D721Med (cell line): ENCODE data around the gene SH3BP1.
"Not testable (repeated sequence)": the region's sequence is repeated elsewhere in the genome, so short reads cannot be mapped to it uniquely, and the experiment has no call there.

Source experiments
- DNase-seq: peaks from one replicate; pipeline ENCODE4 v3.0.0; 2011; ENCODE audit warnings: low spot score; ENCODE audit not compliant: insufficient read length
- FAIRE-seq: peaks from 2 replicates; lab custom pipeline; 2011; peaks lifted over from hg19 to GRCh38; lab: Jason Lieb, UNC
- TF ChIP-seq, protein P1 (sequence below): IDR thresholded peaks from 2 replicates; pipeline ENCODE4 v1.5.1; 2012; ENCODE audit warnings: mild to moderate bottlenecking, control low read depth; ENCODE audit not compliant: insufficient read depth; ENCODE audit errors: missing control alignments

The SH3BP1 gene, protein sequence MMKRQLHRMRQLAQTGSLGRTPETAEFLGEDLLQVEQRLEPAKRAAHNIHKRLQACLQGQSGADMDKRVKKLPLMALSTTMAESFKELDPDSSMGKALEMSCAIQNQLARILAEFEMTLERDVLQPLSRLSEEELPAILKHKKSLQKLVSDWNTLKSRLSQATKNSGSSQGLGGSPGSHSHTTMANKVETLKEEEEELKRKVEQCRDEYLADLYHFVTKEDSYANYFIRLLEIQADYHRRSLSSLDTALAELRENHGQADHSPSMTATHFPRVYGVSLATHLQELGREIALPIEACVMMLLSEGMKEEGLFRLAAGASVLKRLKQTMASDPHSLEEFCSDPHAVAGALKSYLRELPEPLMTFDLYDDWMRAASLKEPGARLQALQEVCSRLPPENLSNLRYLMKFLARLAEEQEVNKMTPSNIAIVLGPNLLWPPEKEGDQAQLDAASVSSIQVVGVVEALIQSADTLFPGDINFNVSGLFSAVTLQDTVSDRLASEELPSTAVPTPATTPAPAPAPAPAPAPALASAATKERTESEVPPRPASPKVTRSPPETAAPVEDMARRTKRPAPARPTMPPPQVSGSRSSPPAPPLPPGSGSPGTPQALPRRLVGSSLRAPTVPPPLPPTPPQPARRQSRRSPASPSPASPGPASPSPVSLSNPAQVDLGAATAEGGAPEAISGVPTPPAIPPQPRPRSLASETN

DNA sequence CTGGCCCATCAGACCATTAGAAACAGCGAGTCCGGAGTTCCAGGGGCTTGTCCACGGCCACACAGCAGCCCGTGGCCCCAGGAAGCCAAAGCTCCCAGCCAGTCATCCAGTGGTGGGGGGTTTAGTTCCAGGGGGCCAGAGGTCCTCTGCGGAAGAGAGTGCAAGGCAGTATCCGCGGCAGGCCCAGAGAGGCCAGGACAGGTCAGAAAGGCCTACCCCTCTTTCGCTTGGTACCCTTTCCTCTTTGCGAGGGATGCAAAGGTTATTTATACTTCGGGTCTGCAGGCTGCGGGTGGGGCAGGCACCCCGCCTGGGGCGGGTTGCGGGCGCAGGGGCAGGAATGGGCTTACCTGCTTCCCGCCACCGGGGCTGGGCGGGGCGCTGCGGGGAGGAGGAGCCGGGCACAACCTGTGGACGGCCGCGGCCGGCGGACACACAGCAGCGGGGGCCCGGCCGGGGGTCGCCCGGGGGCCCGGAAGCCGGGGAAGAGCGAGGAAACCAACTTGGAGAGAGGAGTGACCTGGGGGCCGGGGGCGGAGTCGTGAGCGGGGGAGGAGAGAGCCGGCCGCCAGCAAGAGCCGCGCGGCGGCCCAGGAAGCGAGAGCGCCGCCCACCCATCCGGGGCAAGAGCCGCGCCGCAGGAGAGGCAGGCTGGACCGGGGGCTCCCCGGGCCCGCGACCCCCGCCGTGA lies at the start of gene SH3BP1:
TSS of gene SH3BP1 (plus strand) at position 600 of the 691 bp plus-strand sequence. CDS start 119 bp downstream, outside the sequence.
- no peak for DNase-seq

DNA sequence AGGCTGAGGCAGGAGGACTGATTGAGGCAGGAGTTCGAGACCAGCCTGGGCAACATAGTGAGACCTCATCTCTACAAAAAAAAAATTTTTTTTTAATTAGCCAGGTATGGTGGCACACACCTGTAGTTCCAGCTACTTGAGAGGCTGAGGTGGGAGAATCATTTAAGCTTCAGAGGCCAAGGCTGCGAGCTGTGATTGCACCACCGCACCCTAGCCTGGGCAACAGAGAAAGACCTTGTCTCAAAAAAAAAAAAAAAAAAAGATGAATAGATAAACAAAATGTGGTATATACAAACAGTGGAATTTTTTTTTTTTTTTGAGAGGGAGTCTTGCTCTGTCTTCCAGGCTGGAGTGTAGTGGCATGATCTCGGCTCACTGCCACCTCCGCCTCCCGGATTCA lies 48.4 kb upstream of the SH3BP1 start:
- FAIRE-seq, DNase-seq: not testable (repeated sequence)

More for the DNA sequence above, at the start of gene SH3BP1:
- TF ChIP-seq, protein P1, sequence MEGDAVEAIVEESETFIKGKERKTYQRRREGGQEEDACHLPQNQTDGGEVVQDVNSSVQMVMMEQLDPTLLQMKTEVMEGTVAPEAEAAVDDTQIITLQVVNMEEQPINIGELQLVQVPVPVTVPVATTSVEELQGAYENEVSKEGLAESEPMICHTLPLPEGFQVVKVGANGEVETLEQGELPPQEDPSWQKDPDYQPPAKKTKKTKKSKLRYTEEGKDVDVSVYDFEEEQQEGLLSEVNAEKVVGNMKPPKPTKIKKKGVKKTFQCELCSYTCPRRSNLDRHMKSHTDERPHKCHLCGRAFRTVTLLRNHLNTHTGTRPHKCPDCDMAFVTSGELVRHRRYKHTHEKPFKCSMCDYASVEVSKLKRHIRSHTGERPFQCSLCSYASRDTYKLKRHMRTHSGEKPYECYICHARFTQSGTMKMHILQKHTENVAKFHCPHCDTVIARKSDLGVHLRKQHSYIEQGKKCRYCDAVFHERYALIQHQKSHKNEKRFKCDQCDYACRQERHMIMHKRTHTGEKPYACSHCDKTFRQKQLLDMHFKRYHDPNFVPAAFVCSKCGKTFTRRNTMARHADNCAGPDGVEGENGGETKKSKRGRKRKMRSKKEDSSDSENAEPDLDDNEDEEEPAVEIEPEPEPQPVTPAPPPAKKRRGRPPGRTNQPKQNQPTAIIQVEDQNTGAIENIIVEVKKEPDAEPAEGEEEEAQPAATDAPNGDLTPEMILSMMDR: no peak
- no peak for FAIRE-seq

DNA sequence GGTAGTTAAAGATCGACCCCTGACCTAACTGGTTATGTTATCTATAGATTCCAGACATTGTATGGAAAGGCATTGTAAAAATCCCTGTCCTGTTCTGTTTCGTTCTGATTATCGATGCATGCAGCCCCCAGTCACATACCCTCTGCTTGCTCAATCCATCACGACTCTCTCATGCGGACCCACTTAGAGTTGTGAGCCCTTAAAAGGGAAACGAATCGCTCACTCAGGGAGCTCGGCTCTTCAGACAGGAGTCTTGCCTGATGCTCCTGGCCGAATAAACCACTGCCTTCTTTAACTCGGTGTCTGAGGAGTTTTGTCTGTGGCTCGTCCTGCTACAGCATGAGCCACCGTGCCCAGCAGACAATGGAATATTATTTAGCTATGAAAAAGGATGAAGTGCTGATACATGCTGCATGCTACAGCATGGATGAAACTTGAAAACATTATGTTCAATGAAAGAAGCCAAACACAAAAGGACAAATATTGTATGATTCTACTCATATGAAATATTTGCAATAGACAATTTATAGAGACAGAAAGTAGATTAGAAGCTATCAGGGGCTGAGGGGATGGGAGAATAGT lies 47.6 kb upstream of the SH3BP1 start:
- no peak for DNase-seq
- TF ChIP-seq, protein P1: no peak
- FAIRE-seq: no peak

DNA sequence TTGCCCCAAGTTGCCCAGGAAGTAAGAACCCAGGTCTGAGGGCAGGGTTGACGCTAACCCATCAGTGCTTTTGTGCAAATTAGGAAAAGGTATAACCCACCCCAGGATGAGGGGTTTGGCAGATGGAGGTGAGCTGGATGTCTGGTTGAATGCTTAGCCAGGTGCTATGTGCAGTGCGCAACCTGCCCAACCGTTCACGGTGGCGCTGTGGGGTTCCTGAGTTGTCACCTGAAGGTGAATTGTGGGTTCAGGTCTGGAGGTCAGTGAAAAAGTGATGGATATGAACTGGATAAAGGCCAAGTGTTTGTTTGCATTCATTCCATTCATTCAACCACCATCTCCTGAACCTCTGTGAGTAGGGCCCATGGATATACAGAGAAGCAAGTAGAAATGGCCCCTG lies 45.2 kb upstream of the SH3BP1 start:
- DNase-seq (no peak), FAIRE-seq (no peak)
- TF ChIP-seq, protein P1: no peak

DNA sequence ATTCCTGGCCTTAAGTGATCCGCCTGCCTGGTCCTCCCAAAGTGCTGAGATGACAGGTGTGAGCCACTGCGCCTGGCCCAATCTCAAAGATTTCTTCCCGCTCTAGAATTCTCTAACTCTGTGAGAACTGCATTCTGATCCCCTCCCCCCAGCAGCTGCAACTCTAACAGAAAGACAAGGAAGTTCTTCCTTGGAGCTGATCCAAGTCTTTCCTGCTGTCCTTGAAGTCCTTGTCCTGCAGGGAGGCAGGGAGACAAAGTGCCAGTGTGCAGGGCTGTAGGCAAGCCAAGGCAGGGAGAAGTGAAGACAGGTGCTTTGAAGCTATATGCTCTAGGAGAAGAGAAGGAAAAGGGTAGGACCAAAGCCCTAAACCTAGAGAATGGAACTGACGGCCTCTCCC lies 40.3 kb upstream of the SH3BP1 start:
- no peak for DNase-seq
- TF ChIP-seq, protein P1: no peak
- no peak for FAIRE-seq

DNA sequence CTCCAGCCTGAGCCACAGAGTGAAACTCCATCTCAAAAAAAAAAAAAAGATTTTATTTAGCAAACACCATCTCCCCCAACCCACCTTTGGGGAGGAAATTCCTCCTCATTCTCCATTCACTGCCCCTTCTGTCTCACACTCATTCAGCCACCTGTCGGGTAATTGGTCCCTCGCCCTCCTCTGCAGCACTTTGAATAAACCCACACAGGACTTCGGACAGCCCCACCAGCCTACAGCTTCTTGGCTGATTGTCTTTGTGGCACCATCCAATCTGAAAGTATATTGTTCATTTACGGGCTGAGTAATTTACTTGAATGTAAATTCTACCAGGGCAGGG lies 38.3 kb upstream of the SH3BP1 start:
- TF ChIP-seq, protein P1: no peak
- DNase-seq: no peak
- FAIRE-seq: no peak
